ENCODE measurements around the gene PNPLA1. TPM values are rescaled to one million over a fixed set of nuclear protein-coding genes. Genes with fewer than 3 reads are reported as not detected.

PNPLA1 gene
- total RNA-seq, 1 experiment from 2014 or later, result 0.10 TPM

- Histone ChIP-seq H3K4me3 (replicated peaks in 1 of 2; ENCODE audit: low read depth in 1 of 2, low read length in 2 of 2) (no peak overlapping the region), H2AFZ (ENCODE audit: low read depth, low read length, poor library complexity, severe bottlenecking) (peak overlapping the region; percentile 24), H3K36me3 (ENCODE audit: control insufficient read depth in 1 of 2, insufficient read depth in 2 of 2, low read length in 2 of 2) (no peaks in the 10 kb centered on the region), H3K9me3 (ENCODE audit: control insufficient read depth in 1 of 2, insufficient read depth in 1 of 2, low read depth in 1 of 2, low read length in 2 of 2) (peaks cover 0 to 4% of the 10 kb centered on the region in 2 experiments; a peak in 1 of 4 replicates), H3K79me2 (ENCODE audit: insufficient read depth, low read length) (no peaks in the 10 kb centered on the region), H3K4me1 (ENCODE audit: control insufficient read depth in 1 of 2, insufficient read depth in 2 of 2, low read length in 2 of 2) (peaks cover 5 to 16% of the 10 kb centered on the region in 2 experiments), H3K27me3 (ENCODE audit: insufficient read depth, low read length) (no peaks in the 10 kb centered on the region), H4K20me1 (ENCODE audit: insufficient read depth) (no peaks in the 10 kb centered on the region), H3K27ac (ENCODE audit: low read depth, low read length) (no peak overlapping the region), H3K9me2 (ENCODE audit: insufficient read depth) (no peaks in the 10 kb centered on the region), H3K9ac (ENCODE audit: low read length) (no peak overlapping the region), H3K4me2 (ENCODE audit: low read length) (peak overlapping the region; percentile 37)
- CTCF ChIA-PET, result interaction anchor here (1.3 kb wide), 1 partner anchor 12 kb away, joined by 8 read pairs; no protein-coding TSS in a partner anchor
- intact Hi-C loops (cut with micrococcal nuclease), result no loop called here
- peak; percentile 74 for ATAC-seq
- POLR2A ChIA-PET, result no interaction called here
- RAD21 ChIA-PET (ENCODE audit: low non-redundant PET in 1 of 2, low total read pairs in 2 of 2, uncharacterized antibody in 2 of 2, unreplicated experiment in 2 of 2), result no interaction called here
- peak; percentile 12 for DNase-seq (ENCODE audit: low read depth, low spot score)
- TF ChIP-seq EZH2phosphoT487 (IDR thresholded peaks at IDR 0.05; ENCODE audit: borderline replicate concordance) (no peak), EGR1 (IDR thresholded peaks at IDR 0.05; ENCODE audit: low read depth) (no peak)
- BruUV-seq (replicated peaks), result no TSS peak
Measured at GRCh38 chr6:36314221-36315014, 44.6 kb downstream of the PNPLA1 start.

DNA sequence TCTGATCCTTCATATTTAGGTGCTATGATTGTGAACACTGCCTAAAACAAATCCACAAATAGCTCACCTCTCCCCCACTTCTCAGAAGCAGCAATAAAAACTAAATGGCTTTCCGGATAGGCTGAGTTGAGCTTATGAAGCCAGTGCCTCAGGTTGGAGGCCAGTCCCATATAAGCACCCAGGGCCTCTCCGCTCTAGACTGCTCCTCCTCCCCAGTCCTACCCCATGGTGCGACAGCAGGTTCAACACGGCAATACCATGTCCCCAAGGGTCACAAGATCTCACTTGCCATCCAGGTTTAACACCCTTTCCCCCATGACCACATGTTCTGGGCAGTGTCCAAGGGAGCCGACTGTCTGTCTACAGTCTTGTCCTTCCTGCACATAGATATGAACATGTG lies 46.1 kb downstream of the PNPLA1 start:
- no peak for DNase-seq (ENCODE audit: low read depth, low spot score)
- Histone ChIP-seq H3K4me3 (replicated peaks in 1 of 2; ENCODE audit: low read depth in 1 of 2, low read length in 2 of 2) (no peak overlapping the region), H3K9me3 (ENCODE audit: control insufficient read depth in 1 of 2, insufficient read depth in 1 of 2, low read depth in 1 of 2, low read length in 2 of 2) (no peaks in the 10 kb centered on the region), H3K9me2 (ENCODE audit: insufficient read depth) (no peaks in the 10 kb centered on the region), H2AFZ (ENCODE audit: low read depth, low read length, poor library complexity, severe bottlenecking) (no peak overlapping the region), H3K9ac (ENCODE audit: low read length) (no peak overlapping the region), H3K4me1 (ENCODE audit: control insufficient read depth in 1 of 2, insufficient read depth in 2 of 2, low read length in 2 of 2) (peaks cover 17 to 28% of the 10 kb centered on the region in 2 experiments), H3K4me2 (ENCODE audit: low read length) (no peak overlapping the region), H3K27ac (ENCODE audit: low read depth, low read length) (no peak overlapping the region), H4K20me1 (ENCODE audit: insufficient read depth) (no peaks in the 10 kb centered on the region), H3K36me3 (ENCODE audit: control insufficient read depth in 1 of 2, insufficient read depth in 2 of 2, low read length in 2 of 2) (no peaks in the 10 kb centered on the region), H3K27me3 (ENCODE audit: insufficient read depth, low read length) (no peaks in the 10 kb centered on the region), H3K79me2 (ENCODE audit: insufficient read depth, low read length) (no peaks in the 10 kb centered on the region)
- POLR2A ChIA-PET, result no interaction called here
- RAD21 ChIA-PET (ENCODE audit: low non-redundant PET in 1 of 2, low total read pairs in 2 of 2, uncharacterized antibody in 2 of 2, unreplicated experiment in 2 of 2), result no interaction called here
- ATAC-seq, result no peak
- BruUV-seq (replicated peaks), result no TSS peak
- intact Hi-C loops (cut with micrococcal nuclease), result no loop called here
- CTCF ChIA-PET, result interaction anchor here (0.7 to 1.5 kb wide), 2 partner anchors 14 to 25 kb away, joined by 3 to 4 read pairs; no protein-coding TSS in a partner anchor
- TF ChIP-seq TCF7L2 (IDR thresholded peaks at IDR 0.05; ENCODE audit: borderline replicate concordance, extremely low read depth, insufficient read depth, insufficient read length), result no peak
- TF ChIP-seq, protein P1, sequence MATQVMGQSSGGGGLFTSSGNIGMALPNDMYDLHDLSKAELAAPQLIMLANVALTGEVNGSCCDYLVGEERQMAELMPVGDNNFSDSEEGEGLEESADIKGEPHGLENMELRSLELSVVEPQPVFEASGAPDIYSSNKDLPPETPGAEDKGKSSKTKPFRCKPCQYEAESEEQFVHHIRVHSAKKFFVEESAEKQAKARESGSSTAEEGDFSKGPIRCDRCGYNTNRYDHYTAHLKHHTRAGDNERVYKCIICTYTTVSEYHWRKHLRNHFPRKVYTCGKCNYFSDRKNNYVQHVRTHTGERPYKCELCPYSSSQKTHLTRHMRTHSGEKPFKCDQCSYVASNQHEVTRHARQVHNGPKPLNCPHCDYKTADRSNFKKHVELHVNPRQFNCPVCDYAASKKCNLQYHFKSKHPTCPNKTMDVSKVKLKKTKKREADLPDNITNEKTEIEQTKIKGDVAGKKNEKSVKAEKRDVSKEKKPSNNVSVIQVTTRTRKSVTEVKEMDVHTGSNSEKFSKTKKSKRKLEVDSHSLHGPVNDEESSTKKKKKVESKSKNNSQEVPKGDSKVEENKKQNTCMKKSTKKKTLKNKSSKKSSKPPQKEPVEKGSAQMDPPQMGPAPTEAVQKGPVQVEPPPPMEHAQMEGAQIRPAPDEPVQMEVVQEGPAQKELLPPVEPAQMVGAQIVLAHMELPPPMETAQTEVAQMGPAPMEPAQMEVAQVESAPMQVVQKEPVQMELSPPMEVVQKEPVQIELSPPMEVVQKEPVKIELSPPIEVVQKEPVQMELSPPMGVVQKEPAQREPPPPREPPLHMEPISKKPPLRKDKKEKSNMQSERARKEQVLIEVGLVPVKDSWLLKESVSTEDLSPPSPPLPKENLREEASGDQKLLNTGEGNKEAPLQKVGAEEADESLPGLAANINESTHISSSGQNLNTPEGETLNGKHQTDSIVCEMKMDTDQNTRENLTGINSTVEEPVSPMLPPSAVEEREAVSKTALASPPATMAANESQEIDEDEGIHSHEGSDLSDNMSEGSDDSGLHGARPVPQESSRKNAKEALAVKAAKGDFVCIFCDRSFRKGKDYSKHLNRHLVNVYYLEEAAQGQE (IDR thresholded peaks at IDR 0.05; ENCODE audit: low read depth), result no peak
- TF ChIP-seq, protein P2, sequence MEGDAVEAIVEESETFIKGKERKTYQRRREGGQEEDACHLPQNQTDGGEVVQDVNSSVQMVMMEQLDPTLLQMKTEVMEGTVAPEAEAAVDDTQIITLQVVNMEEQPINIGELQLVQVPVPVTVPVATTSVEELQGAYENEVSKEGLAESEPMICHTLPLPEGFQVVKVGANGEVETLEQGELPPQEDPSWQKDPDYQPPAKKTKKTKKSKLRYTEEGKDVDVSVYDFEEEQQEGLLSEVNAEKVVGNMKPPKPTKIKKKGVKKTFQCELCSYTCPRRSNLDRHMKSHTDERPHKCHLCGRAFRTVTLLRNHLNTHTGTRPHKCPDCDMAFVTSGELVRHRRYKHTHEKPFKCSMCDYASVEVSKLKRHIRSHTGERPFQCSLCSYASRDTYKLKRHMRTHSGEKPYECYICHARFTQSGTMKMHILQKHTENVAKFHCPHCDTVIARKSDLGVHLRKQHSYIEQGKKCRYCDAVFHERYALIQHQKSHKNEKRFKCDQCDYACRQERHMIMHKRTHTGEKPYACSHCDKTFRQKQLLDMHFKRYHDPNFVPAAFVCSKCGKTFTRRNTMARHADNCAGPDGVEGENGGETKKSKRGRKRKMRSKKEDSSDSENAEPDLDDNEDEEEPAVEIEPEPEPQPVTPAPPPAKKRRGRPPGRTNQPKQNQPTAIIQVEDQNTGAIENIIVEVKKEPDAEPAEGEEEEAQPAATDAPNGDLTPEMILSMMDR (IDR thresholded peaks at IDR 0.05 in 2 of 3, conservative IDR thresholded peaks at IDR 0.05 in 1 of 3; ENCODE audit: borderline replicate concordance in 1 of 3, insufficient read depth in 1 of 3, low read depth in 2 of 3, low read length in 2 of 3), result no peak
- TF ChIP-seq, protein P3, sequence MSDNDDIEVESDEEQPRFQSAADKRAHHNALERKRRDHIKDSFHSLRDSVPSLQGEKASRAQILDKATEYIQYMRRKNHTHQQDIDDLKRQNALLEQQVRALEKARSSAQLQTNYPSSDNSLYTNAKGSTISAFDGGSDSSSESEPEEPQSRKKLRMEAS (IDR thresholded peaks at IDR 0.05), result no peak
- no peak for TF ChIP-seq EGR1 (IDR thresholded peaks at IDR 0.05; ENCODE audit: low read depth)
- TF ChIP-seq POLR2AphosphoS5 (IDR thresholded peaks at IDR 0.05; ENCODE audit: low read depth, low read length), result no peak
- no peak for TF ChIP-seq FOSL1 (IDR thresholded peaks at IDR 0.05; ENCODE audit: low read depth)
- no peak for TF ChIP-seq EZH2 (IDR thresholded peaks at IDR 0.05)
- no peak for TF ChIP-seq CBX3 (IDR thresholded peaks at IDR 0.05; ENCODE audit: low read depth)
- no peak for TF ChIP-seq SP1 (IDR thresholded peaks at IDR 0.05; ENCODE audit: low read depth)
- no peak for TF ChIP-seq YY1 (IDR thresholded peaks at IDR 0.05; ENCODE audit: extremely low read depth, insufficient replicate concordance, low read depth, low read length)
- no peak for TF ChIP-seq ZFX (IDR thresholded peaks at IDR 0.05)

Measured in HCT116 (cell line).